HepG2 (cell line): ENCODE data around the gene PGS1. TPM values are rescaled to one million over a fixed set of nuclear protein-coding genes. Genes with fewer than 3 reads are reported as not detected.

Experiments used
- ATAC-seq: fragments of 200-7000 bp; cut with Tn5 transposase; 3 replicates; pipeline ENCODE4 v1.9.1; 2020; ENCODE audit warnings: mild to moderate bottlenecking, moderate library complexity
- BruUV-seq: library from RNA; stranded (reverse); fragments of 400-500 nt; replicated peaks from 2 replicates; lab custom pipeline; 2021; lab: Mats Ljungman, UMichigan
- CTCF ChIA-PET: fragments of 300-600 bp; formaldehyde crosslinking; extraction: SDS; loops from one replicate; lab custom pipeline; 2021; ENCODE audit warnings: low total read pairs, inconsistent platforms, low intra/inter-chr PET ratio; lab: Yijun Ruan, JAX
- POLR2A ChIA-PET: fragments of 350-600 bp; sonication (Branson Sonifier 250); formaldehyde crosslinking; loops from one replicate; lab custom pipeline; 2020; ENCODE audit warnings: antibody characterized with exemption, inconsistent platforms; lab: Yijun Ruan, JAX
- DNase-seq: peaks from one replicate; pipeline ENCODE4 v3.0.0-alpha.2; 2015; ENCODE audit warnings: low spot score
- FAIRE-seq: peaks from 3 replicates; lab custom pipeline; 2011; peaks lifted over from hg19 to GRCh38; lab: Jason Lieb, UNC
- H2AFZ ChIP-seq: one replicate; pipeline ENCODE4 v1.6.1; 2011; ENCODE audit warnings: low read length, inconsistent platforms
- H3K27ac ChIP-seq: fragments of 300-600 bp; 3 replicates; pipeline ENCODE4 v1.8.0; 2011; ENCODE audit warnings: mixed run types, mild to moderate bottlenecking, mixed read lengths, low read length, inconsistent platforms; ENCODE audit not compliant: insufficient read depth; ENCODE audit errors: extremely low read length
- H3K27me3 ChIP-seq, 2 experiments: fragments of 200-600 bp in 1 of 2; 2 replicates in 1 of 2; 3 replicates in 1 of 2; pipeline versions ENCODE4 v1.6.0 to v1.8.0; 2011; ENCODE audit warnings: low read length in 2 of 2, mild to moderate bottlenecking in 2 of 2, moderate library complexity in 2 of 2, inconsistent platforms in 1 of 2; ENCODE audit not compliant: insufficient read depth in 2 of 2, control insufficient read depth in 1 of 2
- H3K36me3 ChIP-seq, 2 experiments: fragments of 200-600 bp in 1 of 2; replicated peaks in 1 of 2; 2 replicates in 1 of 2; 3 replicates in 1 of 2; pipeline versions ENCODE4 v1.5.1 to v1.8.0; 2011; ENCODE audit warnings: low read length in 2 of 2, inconsistent platforms in 1 of 2; ENCODE audit not compliant: insufficient read depth in 2 of 2, control insufficient read depth in 1 of 2
- H3K4me1 ChIP-seq: 2 replicates; pipeline ENCODE4 v1.5.1; 2012; ENCODE audit warnings: low read length, inconsistent platforms; ENCODE audit not compliant: insufficient read depth
- H3K4me2 ChIP-seq: 2 replicates; pipeline ENCODE4 v1.6.0; 2011; ENCODE audit warnings: low read depth, low read length, inconsistent platforms
- H3K4me3 ChIP-seq, 3 experiments: fragments of 200-600 bp in 1 of 3; sonication (generic), shearing (Covaris generic) in 1 of 3; replicated peaks in 1 of 3; 2 replicates each; pipeline ENCODE4 v1.5.1; 2011 to 2016; ENCODE audit warnings: low read length in 3 of 3, inconsistent platforms in 2 of 3, low read depth in 2 of 3, mild to moderate bottlenecking in 2 of 3, control low read depth in 1 of 3, mixed read lengths in 1 of 3; ENCODE audit not compliant: insufficient read depth in 1 of 3
- H3K79me2 ChIP-seq: one replicate; pipeline ENCODE4 v1.6.1; 2011; ENCODE audit warnings: low read length, inconsistent platforms; ENCODE audit not compliant: insufficient read depth
- H3K9ac ChIP-seq: 2 replicates; pipeline ENCODE4 v1.6.0; 2011; ENCODE audit warnings: mild to moderate bottlenecking, low read depth, low read length, inconsistent platforms; ENCODE audit not compliant: insufficient read depth
- H3K9me3 ChIP-seq: 2 replicates; pipeline ENCODE4 v1.5.1; 2012; ENCODE audit warnings: mild to moderate bottlenecking, low read length
- H4K20me1 ChIP-seq: 2 replicates; pipeline ENCODE4 v1.6.0; 2011; ENCODE audit warnings: inconsistent platforms, mild to moderate bottlenecking, low read length, moderate library complexity; ENCODE audit not compliant: insufficient read depth
- AGO2 ChIP-seq: fragments of 200-400 bp; formaldehyde crosslinking; optimal IDR thresholded peaks from 2 replicates; pipeline ENCODE3; 2017; ENCODE audit warnings: mild to moderate bottlenecking, low read depth, low read length, moderate library complexity
- NFIB ChIP-seq: sonication (generic); formaldehyde crosslinking; IDR thresholded peaks from 2 replicates; pipeline ENCODE4 v1.9.0; 2021; ENCODE audit warnings: missing genetic modification reagents, mild to moderate bottlenecking, borderline replicate concordance
- NR1H2 ChIP-seq: sonication (generic); formaldehyde crosslinking; IDR thresholded peaks from 2 replicates; pipeline ENCODE4 v1.8.1; 2022; ENCODE audit warnings: low read depth, missing genetic modification reagents, borderline replicate concordance
- SMYD3 ChIP-seq: sonication (generic); formaldehyde crosslinking; IDR thresholded peaks from 2 replicates; pipeline ENCODE4 v1.8.1; 2023; ENCODE audit warnings: mild to moderate bottlenecking, missing genetic modification reagents
- ZNF615 ChIP-seq: sonication (generic); formaldehyde crosslinking; IDR thresholded peaks from 2 replicates; pipeline ENCODE4 v1.5.0; 2020; ENCODE audit warnings: mild to moderate bottlenecking, missing genetic modification reagents, borderline replicate concordance
- WGBS: methylation state at CpG from one replicate; pipeline ENCODE4 v1.1.6; 2017; ENCODE audit warnings: low lambda C conversion rate; 5-methylcytosine and 5-hydroxymethylcytosine counted together
- in situ Hi-C: cut with HindIII; loops from 2 replicates; pipeline ENCODE4 v1.10.0; 2017; ENCODE audit warnings: low pct_unique_long_range_greater_than_20kb; ENCODE audit not compliant: extremely low pct_ligation_motif_present
- intact Hi-C: fragments of 100-400 bp; cut with micrococcal nuclease; formaldehyde crosslinking; loops from one replicate; pipeline ENCODE4 v1.10.0; 2022; ENCODE audit not compliant: unreplicated experiment
- polyA plus RNA-seq, 8 experiments: library from polyadenylated mRNA; depleted of rRNA in 3 of 8; stranded (reverse) in 7 of 8; unstranded in 1 of 8; fragments of >200 nt; fragmentation: Illumina TruSeq in 4 of 8; extraction: Trizol in 4 of 8; gene quantifications; 2 replicates each; pipeline versions ENCODE4 v1.2.1 to v1.2.3, GENCODE V29; 2011 to 2016; ENCODE audit warnings: low read depth in 4 of 8, missing spikeins in 1 of 8, mixed read lengths in 1 of 8; ENCODE audit not compliant: insufficient read depth in 1 of 8
- total RNA-seq, 5 experiments: library from RNA; depleted of rRNA; stranded (reverse); fragments of >200 nt; fragmentation: Illumina TruSeq; extraction: Trizol; gene quantifications; 2 replicates each; pipeline ENCODE4 v1.2.3, GENCODE V29; 2016; ENCODE audit warnings: low read depth in 1 of 5
- TF ChIP-seq, protein P1 (sequence below): sonication (generic); formaldehyde crosslinking; IDR thresholded peaks from 2 replicates; pipeline ENCODE4 v1.8.1; 2023; ENCODE audit warnings: mild to moderate bottlenecking, missing genetic modification reagents, borderline replicate concordance
- TF ChIP-seq, protein P2 (sequence below): sonication (generic); formaldehyde crosslinking; IDR thresholded peaks from 2 replicates; pipeline ENCODE4 v1.9.0; 2021; ENCODE audit warnings: missing genetic modification reagents, mild to moderate bottlenecking, borderline replicate concordance

The PGS1 gene
- total and polyA plus RNA-seq, 2 of the 13 experiments (the other 11 are each of a cell fraction or from before 2014, with no cell fraction given): 25.9 to 31.5 TPM

DNA sequence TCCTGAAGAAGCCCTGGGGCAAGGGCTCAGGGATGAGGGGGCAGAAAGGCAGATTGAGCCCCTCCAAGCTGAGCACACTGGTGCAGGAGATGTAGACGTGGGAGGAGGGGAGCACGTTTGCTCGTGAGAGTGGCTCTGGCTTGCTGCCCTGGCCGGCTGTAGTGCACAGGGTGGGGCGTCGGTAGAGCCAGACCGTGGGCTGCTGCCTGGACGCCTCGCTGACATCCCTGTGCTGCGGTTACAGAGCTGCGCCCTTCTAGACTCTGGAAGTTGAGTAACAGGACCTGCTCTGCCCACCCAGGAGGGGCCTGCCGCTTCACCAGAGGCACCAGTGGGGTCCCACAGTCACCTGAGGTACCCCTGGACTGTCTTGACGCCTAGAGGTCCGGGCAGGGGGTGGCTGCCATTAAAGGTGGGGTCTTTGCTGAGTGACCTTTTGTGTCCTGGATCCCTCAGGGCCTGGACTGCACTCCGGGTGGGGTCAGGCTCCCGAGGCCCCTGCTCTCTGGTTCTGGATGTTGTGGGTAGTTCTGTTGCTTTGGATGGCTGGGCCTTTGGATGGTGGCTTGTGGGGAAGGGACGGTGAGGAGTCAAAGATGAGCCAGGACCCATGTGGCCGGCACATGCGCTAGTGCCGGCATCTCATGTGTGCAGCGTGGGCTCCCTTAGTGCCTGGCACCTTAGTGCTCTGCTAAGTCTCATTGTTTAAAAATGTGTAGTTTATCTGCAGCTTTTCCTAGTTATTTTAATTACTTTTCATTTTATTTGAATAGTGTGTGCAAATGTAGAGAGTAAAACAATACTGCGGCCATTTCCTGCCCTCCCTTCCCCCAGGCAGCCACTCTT, 41.7 kb downstream of the PGS1 start:
- CTCF ChIA-PET: interaction anchor here (2.3 to 2.7 kb wide), 3 partner anchors 8 to 130 kb away, joined by 12 to 59 read pairs (median 28); partner anchors contain the start of gene SOCS3
- no peak for DNase-seq
- in situ Hi-C loops (loop anchor here (5.0 kb wide), 2 partner anchors 58 to 128 kb away; partner anchors contain the start of gene SOCS3), intact Hi-C loops (loop anchor here (5.0 kb wide), 2 partner anchors 43 to 168 kb away; partner anchors contain the start of gene PGS1)
- Histone ChIP-seq H3K4me1 (peaks cover 29% of the 10 kb centered on the region), H3K4me3 (no peak overlapping the region), H3K79me2 (no peaks in the 10 kb centered on the region), H4K20me1 (peaks cover 29% of the 10 kb centered on the region), H3K27me3 (no peaks in the 10 kb centered on the region), H3K9me3 (no peaks in the 10 kb centered on the region), H3K9ac (no peak overlapping the region), H3K4me2 (no peak overlapping the region), H2AFZ (no peak overlapping the region), H3K27ac (no peak overlapping the region), H3K36me3 (peaks cover 29 to 61% of the 10 kb centered on the region in 2 experiments)
- POLR2A ChIA-PET: interaction anchor here (1.8 to 2.2 kb wide), 2 partner anchors 51 to 60 kb away, joined by 5 to 40 read pairs; partner anchors contain the start of gene SOCS3
- FAIRE-seq: no peak
- ATAC-seq: no peak
- no TSS peak for BruUV-seq
- WGBS: 98% methylated on average over 20 of the region's 22 CpGs
- TF ChIP-seq AGO2 (peak; percentile 63), NR1H2 (CRISPR knock-in tag) (no peak), ZNF615 (no peak), NFIB (CRISPR knock-in tag) (0 out of 2 replicates have a peak, but pooled peaks have one; percentile 57), SMYD3 (CRISPR knock-in tag) (no peak)
- TF ChIP-seq, protein P1, sequence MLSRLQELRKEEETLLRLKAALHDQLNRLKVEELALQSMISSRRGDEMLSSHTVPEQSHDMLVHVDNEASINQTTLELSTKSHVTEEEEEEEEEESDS (CRISPR knock-in tag): 0 out of 2 replicates have a peak, but pooled peaks have one; percentile 9
- TF ChIP-seq, protein P2, sequence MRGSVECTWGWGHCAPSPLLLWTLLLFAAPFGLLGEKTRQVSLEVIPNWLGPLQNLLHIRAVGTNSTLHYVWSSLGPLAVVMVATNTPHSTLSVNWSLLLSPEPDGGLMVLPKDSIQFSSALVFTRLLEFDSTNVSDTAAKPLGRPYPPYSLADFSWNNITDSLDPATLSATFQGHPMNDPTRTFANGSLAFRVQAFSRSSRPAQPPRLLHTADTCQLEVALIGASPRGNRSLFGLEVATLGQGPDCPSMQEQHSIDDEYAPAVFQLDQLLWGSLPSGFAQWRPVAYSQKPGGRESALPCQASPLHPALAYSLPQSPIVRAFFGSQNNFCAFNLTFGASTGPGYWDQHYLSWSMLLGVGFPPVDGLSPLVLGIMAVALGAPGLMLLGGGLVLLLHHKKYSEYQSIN (CRISPR knock-in tag): 0 out of 2 replicates have a peak, but pooled peaks have one; percentile 11
